ENCODE results near the gene RNF111.
"Not testable (repeated sequence)": the region's sequence is repeated elsewhere in the genome, so short reads cannot be mapped to it uniquely, and the experiment has no call there.

Gene RNF111

DNA sequence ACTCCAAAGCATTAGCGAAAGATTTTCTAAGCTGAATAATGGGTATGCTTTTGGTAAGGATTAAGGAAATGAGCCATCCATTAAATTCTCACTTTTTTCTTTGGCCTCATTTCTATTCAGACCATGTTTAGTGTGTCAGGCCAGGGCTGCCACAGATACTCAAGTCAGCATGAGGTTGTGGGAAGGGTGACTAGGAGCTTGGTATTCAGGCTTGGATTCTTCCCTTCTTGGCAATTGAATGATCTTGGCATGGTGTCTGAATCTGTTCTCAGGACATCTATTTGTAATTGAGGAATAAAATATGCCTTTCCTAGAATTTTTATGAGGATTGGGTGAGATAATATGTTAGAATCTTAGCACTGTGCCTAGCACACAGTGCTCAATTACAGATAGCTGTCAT, 128.7 kb downstream of the RNF111 start:
- DNase-seq: no peak
- in situ Hi-C loops (cut with HindIII; ENCODE audit: low pct_ligation_motif_present, low pct_unique_long_range_greater_than_20kb, low sequenced_read_pairs): no loop called here

DNA sequence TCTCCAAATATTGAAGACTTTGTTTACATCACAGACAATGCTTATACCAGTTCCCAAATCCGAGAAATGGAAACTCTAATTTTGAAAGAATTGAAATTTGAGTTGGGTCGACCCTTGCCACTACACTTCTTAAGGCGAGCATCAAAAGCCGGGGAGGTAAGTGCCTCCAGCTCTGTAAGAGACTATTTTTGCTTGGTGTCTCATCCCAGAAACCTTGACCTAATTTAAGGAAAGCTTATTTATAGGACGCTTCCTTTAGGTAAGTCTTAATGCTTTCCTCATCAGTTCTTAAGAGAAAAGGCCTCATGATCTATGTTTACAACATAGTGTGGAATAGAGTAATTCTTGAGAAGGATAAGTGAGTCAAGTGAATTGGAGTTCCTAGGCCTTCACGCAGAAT, 129.3 kb downstream of the RNF111 start:
- DNase-seq: no peak
- in situ Hi-C loops (cut with HindIII; ENCODE audit: low pct_ligation_motif_present, low pct_unique_long_range_greater_than_20kb, low sequenced_read_pairs): no loop called here

DNA sequence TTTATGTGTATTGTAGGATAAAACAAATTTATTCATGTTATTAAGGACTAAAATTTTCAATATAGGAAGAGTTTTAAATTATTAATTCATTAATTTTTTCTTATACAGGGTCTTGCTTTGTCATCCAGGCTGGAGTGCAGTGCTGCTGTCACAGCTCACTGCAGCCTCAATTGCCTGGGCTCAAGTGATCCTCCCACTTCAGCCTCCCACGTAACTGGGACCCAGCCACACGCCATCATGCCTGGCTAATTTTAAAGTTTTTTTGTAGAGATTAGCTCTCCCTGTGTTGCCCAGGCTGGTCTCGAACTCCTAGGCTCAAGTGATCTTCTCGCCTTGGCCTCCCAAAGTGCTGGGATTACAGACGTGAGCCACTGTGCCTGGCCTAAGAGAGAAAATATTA, 132.2 kb downstream of the RNF111 start:
- no peak for DNase-seq
- in situ Hi-C loops (cut with HindIII; ENCODE audit: low pct_ligation_motif_present, low pct_unique_long_range_greater_than_20kb, low sequenced_read_pairs): no loop called here

DNA sequence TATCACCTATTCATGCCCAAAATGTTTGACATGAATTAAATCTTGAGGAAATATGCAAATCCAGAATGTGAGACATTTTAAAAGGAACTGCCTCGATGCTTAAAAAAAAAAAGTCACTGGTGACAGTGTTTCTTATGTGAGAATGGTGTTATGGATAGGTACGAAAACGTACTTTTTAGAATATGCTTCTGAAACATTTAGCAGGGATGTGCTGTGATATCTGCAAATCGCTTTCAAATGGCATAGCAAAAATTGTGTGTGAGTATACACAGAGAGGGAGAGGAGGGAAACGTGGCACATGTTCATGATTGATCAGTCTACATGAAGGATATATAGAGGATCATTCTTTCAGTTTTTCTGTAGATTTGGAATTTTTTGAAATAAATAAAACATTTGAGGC, 133.5 kb downstream of the RNF111 start:
- DNase-seq: no peak
- in situ Hi-C loops (cut with HindIII; ENCODE audit: low pct_ligation_motif_present, low pct_unique_long_range_greater_than_20kb, low sequenced_read_pairs): no loop called here

DNA sequence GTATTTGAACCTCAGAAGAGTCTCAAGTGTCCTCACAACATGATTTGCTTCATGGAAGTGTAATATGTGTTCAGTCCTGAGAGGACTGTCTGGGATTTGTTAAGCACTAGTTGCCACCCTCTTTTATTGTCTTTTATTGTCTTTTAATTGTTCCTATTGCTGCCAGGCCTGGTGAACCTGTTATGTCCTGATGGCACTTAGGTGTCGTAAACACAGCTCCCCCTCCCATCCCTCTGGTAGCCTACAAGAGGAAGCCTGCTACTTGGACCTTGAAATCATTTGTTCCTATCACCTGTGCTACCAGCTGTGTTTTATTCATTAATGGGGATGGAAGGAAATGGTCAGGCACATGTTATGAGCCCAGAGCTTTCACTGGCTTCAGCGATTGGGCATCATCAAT, 136.8 kb downstream of the RNF111 start:
- DNase-seq: no peak
- in situ Hi-C loops (cut with HindIII; ENCODE audit: low pct_ligation_motif_present, low pct_unique_long_range_greater_than_20kb, low sequenced_read_pairs): no loop called here

DNA sequence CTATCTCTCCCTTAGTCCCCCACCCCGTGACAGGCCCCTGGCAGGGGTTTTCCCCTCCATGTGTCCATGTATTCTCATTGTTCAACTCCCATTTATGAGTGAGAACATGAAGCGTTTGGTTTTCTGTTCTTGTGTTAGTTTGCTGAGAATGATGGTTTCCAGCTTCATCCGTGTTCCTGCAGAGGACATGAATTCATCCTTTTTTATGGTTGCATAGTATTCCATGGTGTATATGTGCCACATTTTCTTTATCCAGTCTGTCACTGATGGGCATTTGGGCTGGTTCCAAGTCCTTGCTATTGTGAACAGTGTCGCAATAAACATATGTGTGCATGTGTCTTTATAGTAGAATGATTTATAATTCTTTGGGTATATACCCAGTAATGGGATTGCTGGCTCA, 138.2 kb downstream of the RNF111 start:
- in situ Hi-C loops (cut with HindIII; ENCODE audit: low pct_ligation_motif_present, low pct_unique_long_range_greater_than_20kb, low sequenced_read_pairs); DNase-seq: not testable (repeated sequence)

DNA sequence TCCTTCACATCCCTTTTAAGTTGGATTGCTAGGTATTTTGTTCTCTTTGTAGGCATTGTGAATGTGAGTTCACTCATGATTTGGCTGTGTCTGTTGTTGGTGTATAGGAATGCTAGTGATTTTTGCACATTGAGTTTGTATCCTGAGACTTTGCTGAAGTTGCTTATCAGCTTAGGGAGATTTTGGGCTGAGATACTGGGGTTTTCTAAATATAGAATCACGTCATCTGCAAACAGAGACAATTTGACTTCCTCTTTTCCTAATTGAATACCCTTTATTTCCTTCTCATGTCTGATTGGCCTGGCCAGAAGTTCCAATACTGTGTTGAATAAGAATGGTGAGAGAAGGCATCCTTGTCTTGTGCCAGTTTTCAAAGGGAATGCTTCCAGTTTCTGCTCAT, 139.8 kb downstream of the RNF111 start:
- DNase-seq; in situ Hi-C loops (cut with HindIII; ENCODE audit: low pct_ligation_motif_present, low pct_unique_long_range_greater_than_20kb, low sequenced_read_pairs): not testable (repeated sequence)

DNA sequence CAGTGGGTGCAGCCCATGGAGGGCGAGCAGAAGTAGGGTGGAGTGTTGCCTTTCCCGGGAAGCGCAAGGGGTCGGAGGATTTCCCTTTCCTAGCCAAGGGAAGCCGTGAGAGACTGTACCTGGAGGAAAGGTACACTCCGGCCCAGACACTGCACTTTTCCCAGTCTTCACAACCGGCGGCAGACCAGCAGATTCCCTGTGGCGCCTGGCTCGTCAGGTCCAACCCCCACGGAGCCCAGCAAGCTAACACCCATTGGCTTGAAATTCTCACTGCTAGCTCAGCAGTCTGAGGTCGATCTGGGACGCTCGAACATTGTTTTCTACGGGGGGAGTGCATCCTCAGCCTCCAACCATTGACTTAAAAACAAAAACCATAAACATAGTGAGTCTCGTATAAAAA, 144.0 kb downstream of the RNF111 start:
- DNase-seq: no peak
- in situ Hi-C loops (cut with HindIII; ENCODE audit: low pct_ligation_motif_present, low pct_unique_long_range_greater_than_20kb, low sequenced_read_pairs): no loop called here

DNA sequence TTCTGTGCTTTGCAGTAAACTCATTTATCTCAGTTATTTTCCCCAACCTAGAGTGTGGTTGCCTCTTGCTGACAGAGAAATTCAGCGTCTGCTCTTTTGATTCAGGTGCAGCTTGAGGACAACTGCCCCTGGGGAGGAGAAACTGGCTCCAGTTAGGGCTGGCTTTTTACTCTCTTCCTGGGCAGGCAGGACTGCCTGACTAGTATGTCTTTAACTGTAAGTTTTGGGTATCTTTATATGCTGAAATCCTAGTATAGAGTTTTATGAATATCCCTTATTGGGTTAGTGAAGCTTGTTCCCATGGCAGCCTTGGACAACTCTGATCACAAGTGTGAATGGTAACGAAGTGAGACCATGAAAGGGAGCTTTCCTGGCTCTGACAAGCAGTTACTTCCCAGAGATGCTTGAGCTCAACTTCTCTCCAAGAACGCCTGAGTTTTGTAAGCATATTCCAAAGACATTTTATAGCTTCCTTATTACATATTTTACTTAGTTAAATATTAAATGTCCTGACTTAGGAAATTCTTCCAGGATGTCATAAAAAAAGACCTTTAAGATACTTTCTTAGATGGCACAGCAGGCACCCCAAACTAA, 144.6 kb downstream of the RNF111 start:
- DNase-seq: no peak
- in situ Hi-C loops (cut with HindIII; ENCODE audit: low pct_ligation_motif_present, low pct_unique_long_range_greater_than_20kb, low sequenced_read_pairs): no loop called here

DNA sequence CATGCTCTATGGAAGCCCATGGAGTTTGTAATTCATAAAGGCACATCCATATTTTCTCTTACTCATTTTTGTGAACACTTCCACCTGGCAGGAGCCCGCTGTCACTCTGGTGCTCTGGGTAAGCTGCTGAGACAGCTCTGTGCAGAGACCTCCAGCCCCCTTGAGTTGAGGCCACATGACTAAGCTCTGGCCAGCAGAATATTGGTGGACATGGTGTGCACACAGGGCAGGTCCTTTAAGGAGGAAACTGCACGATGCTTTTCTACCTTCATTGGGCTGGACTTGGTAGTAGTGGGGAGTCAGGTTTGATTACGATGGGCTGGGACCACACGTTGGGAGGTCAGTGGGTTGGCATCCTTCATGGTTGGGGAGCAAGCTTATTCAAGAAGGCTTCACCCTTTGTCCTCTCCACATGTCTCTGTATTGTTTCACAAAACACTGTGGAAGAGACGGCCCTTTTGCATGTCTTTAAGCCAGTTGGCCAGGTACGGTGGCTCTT, 146.5 kb downstream of the RNF111 start:
- DNase-seq: no peak
- in situ Hi-C loops (cut with HindIII; ENCODE audit: low pct_ligation_motif_present, low pct_unique_long_range_greater_than_20kb, low sequenced_read_pairs): no loop called here

DNA sequence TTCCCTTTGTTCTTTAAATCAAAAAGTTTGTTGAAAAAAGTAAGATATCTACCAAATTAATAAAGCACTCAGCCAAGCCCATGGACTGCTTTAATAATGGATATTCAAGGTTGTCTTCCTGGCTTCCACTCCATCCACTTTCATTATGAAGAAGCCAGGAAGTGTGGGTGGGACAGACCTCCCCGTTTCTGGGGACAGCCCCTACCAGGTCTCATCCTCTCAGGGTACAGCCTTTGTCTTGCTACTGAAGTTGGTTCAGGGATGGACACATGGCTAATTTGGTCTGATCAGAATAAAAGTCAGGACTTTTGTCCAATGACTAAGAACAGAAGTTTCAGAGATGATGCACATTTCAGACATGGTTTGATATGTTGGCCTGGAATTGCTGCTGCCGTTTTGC, 150.1 kb downstream of the RNF111 start:
- in situ Hi-C loops (cut with HindIII; ENCODE audit: low pct_ligation_motif_present, low pct_unique_long_range_greater_than_20kb, low sequenced_read_pairs): no loop called here
- DNase-seq: no peak

DNA sequence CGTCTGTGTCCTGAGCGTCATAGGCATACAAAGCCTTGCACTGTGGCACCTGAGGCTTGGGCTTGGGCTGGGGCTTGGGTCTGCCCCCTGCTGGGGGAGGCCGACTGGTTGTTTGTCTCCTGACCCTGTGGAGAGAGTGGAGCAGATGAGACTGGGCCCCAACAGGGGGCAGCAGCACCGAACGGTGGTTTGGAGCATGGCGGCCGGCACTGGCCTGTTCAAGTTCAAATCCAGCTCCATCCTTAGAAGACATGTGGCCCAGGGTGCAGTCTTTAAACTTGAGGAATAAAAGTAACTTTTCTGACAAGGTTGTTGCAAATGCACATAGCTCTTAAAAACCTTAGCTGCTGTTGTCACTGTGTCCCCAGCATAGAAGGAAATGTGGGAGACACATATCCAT, 150.8 kb downstream of the RNF111 start:
- DNase-seq: peak; percentile 72
- in situ Hi-C loops (cut with HindIII; ENCODE audit: low pct_ligation_motif_present, low pct_unique_long_range_greater_than_20kb, low sequenced_read_pairs): no loop called here

DNA sequence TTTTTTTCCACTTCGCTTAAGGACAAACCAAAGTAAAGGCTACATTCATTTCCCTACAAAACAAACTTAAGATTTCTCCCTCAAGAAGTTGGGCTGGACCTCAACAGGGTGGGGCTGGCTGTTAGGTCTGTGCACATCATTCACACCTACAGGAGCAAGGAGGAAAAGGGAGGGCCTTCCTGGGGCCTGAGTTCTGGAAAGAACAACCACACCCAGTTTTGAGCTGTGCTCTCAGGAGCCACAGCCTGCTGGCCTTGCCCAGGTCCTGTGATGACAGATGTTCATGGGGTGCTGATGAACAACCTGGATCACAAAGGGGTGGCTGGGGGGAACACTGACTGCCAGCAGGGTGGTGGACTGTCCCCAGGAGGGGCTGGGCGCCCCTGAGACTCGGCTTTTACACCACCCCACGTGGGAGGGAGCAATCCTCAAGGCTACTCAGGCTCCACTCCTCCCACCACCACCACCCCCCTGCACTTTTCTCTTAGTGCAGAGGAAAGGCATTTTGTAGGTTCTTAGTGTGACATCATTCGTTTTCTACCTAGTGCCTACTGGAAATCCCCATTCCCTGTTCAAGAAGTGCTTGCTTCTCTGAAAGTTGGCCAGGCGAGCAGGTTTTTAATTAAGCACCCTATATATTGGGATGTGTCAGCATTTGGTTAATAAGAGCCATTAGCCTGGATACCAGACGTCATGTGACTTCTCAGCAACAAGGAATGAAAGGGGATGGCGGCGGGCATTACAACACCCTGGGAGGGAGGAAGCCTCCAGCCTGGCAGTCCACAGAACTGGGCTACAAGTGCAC, 153.2 kb downstream of the RNF111 start:
- no peak for DNase-seq
- in situ Hi-C loops (cut with HindIII; ENCODE audit: low pct_ligation_motif_present, low pct_unique_long_range_greater_than_20kb, low sequenced_read_pairs): no loop called here

DNA sequence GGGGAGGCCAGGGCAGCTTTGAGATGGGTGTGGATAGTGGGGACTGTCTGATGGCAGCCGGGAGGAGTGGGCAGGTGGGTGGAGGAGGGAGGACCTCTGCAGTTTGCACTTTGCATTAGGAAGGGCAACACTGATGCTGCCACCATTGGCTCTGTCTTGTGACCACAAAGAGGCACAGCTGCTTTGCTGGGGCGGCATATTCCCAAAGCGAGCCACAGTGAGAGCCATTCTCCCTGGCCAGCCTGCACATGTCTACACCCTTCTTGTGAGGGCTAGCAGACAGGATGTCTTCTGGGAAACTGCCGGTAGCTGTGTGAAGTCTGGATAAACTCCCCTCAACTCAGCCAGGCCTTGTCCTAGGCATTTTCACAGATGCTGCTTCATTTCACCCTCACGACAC, 155.8 kb downstream of the RNF111 start:
- in situ Hi-C loops (cut with HindIII; ENCODE audit: low pct_ligation_motif_present, low pct_unique_long_range_greater_than_20kb, low sequenced_read_pairs): no loop called here
- DNase-seq: no peak

DNA sequence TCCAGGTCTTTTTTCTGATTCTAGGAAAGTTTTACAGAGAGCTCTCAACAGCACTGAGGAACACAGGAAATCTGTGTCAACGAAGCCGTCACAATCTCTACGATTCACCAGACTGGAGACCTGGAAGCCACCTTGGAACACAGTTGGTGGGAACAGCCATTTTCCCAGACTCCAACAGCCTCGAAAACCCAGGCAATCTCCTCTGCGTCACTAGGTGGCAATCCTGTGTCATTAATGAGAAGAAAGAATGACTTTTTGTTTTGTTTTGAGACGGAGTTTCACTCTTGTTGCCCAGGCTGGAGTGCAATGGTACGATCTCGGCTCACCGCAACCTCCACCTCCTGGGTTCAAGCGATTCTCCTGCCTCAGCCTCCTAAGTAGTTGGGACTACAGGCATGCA, 157.1 kb downstream of the RNF111 start:
- in situ Hi-C loops (cut with HindIII; ENCODE audit: low pct_ligation_motif_present, low pct_unique_long_range_greater_than_20kb, low sequenced_read_pairs); DNase-seq: not testable (repeated sequence)

Measured in ACHN (cell line).